Neural cell (in vitro differentiated cells): ENCODE data around the gene LNPEP. TPM values are rescaled to one million over a fixed set of nuclear protein-coding genes. Genes with fewer than 3 reads are reported as not detected.

ENCODE experiments used
- H2AFZ ChIP-seq: fragments of 200-600, 300-800 bp; sonication (generic), shearing (Covaris generic); 2 replicates; pipeline ENCODE4 v1.6.0; 2014; ENCODE audit warnings: low read depth, mild to moderate bottlenecking, antibody characterized with exemption, low read length, moderate library complexity
- H3F3A ChIP-seq: fragments of 200-600 bp; shearing (Covaris generic); 2 replicates; pipeline ENCODE4 v1.6.1; 2016; ENCODE audit warnings: mild to moderate bottlenecking, moderate library complexity, mixed read lengths, antibody characterized with exemption, low read length; ENCODE audit not compliant: insufficient read depth, poor library complexity, severe bottlenecking
- H3K27ac ChIP-seq: fragments of 200-600, 300-800 bp; sonication (generic), shearing (Covaris generic); 2 replicates; pipeline ENCODE4 v1.5.1; 2014; ENCODE audit warnings: mild to moderate bottlenecking, low read length, moderate library complexity
- H3K27me3 ChIP-seq: fragments of 300-800, 200-600 bp; sonication (generic), shearing (Covaris generic); 2 replicates; pipeline ENCODE4 v1.6.0; 2014; ENCODE audit warnings: mild to moderate bottlenecking, low read depth, low read length, moderate library complexity; ENCODE audit not compliant: insufficient read depth
- H3K36me3 ChIP-seq: fragments of 300-800, 200-600 bp; sonication (generic), shearing (Covaris generic); 2 replicates; pipeline ENCODE4 v1.5.1; 2014; ENCODE audit warnings: mild to moderate bottlenecking, antibody characterized with exemption, low read length, moderate library complexity; ENCODE audit not compliant: insufficient read depth
- H3K4me2 ChIP-seq: fragments of 300-800, 200-600 bp; sonication (generic), shearing (Covaris generic); 2 replicates; pipeline ENCODE4 v1.6.0; 2014; ENCODE audit warnings: mild to moderate bottlenecking, low read length
- H3K4me3 ChIP-seq: fragments of 300-800, 200-600 bp; sonication (generic), shearing (Covaris generic); 2 replicates; pipeline ENCODE4 v1.5.1; 2014; ENCODE audit warnings: mild to moderate bottlenecking, low read length, moderate library complexity
- H3K79me2 ChIP-seq: fragments of 200-600 bp; shearing (Covaris generic); replicated peaks from 2 replicates; pipeline ENCODE4 v1.6.0; 2014; ENCODE audit warnings: mild to moderate bottlenecking, low read length, moderate library complexity; ENCODE audit not compliant: insufficient read depth
- H3K9ac ChIP-seq: fragments of 300-800, 200-600 bp; sonication (generic), shearing (Covaris generic); 2 replicates; pipeline ENCODE4 v1.6.1; 2016; ENCODE audit warnings: mild to moderate bottlenecking, low read length, mixed read lengths
- H3K9me2 ChIP-seq: fragments of 200-600 bp; shearing (Covaris generic); 2 replicates; pipeline ENCODE4 v1.6.1; 2016; ENCODE audit warnings: mild to moderate bottlenecking, low read length, mixed read lengths; ENCODE audit not compliant: insufficient read depth
- H3K9me3 ChIP-seq: fragments of 200-600, 300-800 bp; sonication (generic), shearing (Covaris generic); 2 replicates; pipeline ENCODE4 v1.6.1; 2016; ENCODE audit warnings: mild to moderate bottlenecking, mixed run types, low read length, moderate library complexity, mixed read lengths
- H4K20me1 ChIP-seq: fragments of 200-600 bp; shearing (Covaris generic); 2 replicates; pipeline ENCODE4 v1.6.1; 2016; ENCODE audit warnings: mild to moderate bottlenecking, mixed run types; ENCODE audit not compliant: insufficient read depth
- EP300 ChIP-seq: fragments of 450-650 bp; conservative IDR thresholded peaks from 2 replicates; pipeline ENCODE4 v1.6.1; 2014; ENCODE audit warnings: antibody characterized with exemption, mild to moderate bottlenecking, moderate library complexity; ENCODE audit not compliant: poor library complexity, severe bottlenecking
- EZH2 ChIP-seq: fragments of 200-600, 300-800 bp; shearing (Covaris generic), sonication (generic); IDR thresholded peaks from 2 replicates; pipeline ENCODE4 v1.6.1; 2014; ENCODE audit warnings: antibody characterized with exemption, low read length, borderline replicate concordance, mild to moderate bottlenecking; ENCODE audit not compliant: insufficient read depth, poor library complexity, severe bottlenecking
- MXI1 ChIP-seq: fragments of 450-650 bp; conservative IDR thresholded peaks from 2 replicates; pipeline ENCODE4 v1.6.1; 2014; ENCODE audit warnings: antibody characterized with exemption, mild to moderate bottlenecking; ENCODE audit not compliant: poor library complexity, severe bottlenecking
- POLR2AphosphoS5 ChIP-seq: IDR thresholded peaks from 2 replicates; pipeline ENCODE4 v1.6.1; 2012
- RAD21 ChIP-seq: fragments of 450-650 bp; conservative IDR thresholded peaks from 2 replicates; pipeline ENCODE4 v1.6.1; 2014; ENCODE audit warnings: antibody characterized with exemption, mild to moderate bottlenecking, moderate library complexity
- SMC3 ChIP-seq: fragments of 450-650 bp; conservative IDR thresholded peaks from 2 replicates; pipeline ENCODE4 v1.6.1; 2014; ENCODE audit warnings: antibody characterized with exemption, mild to moderate bottlenecking, moderate library complexity; ENCODE audit not compliant: poor library complexity
- TAF1 ChIP-seq: IDR thresholded peaks from 2 replicates; pipeline ENCODE4 v1.6.1; 2012; ENCODE audit warnings: low read depth
- polyA plus RNA-seq: library from polyadenylated mRNA; depleted of rRNA; stranded (reverse); fragments of >200 nt; gene quantifications from 2 replicates; pipeline ENCODE4 v1.2.3, GENCODE V29; 2014
- TF ChIP-seq, protein P1 (sequence below): IDR thresholded peaks from 2 replicates; pipeline ENCODE4 v1.6.1; 2012; ENCODE audit warnings: borderline replicate concordance
- TF ChIP-seq, protein P2 (sequence below): fragments of 450-650 bp; IDR thresholded peaks from 2 replicates; pipeline ENCODE4 v1.5.1; 2014; ENCODE audit warnings: antibody characterized with exemption, mild to moderate bottlenecking, moderate library complexity; ENCODE audit not compliant: poor library complexity, severe bottlenecking

LNPEP gene
- polyA plus RNA-seq, 1 donor from 2014 or later: 25.6 TPM

DNA sequence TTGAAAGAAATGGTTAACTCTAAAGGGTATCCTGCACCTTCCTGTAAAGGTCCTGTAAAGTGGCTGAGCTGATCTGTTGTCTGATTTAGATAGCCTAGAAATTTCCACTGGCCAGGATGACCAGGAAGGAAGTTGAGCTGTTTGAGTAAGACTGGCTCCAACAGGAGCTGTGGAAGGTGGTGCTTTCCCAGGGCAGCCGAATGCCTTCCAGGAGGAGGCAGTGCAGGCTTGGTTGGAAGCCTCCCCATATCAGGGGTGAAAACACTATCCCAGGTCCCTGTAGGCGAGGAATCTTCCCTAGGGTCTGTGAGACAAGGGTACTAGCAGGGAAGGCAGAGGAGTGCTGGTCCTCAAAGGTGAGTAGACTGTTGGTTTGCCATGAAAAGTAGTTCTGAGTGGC is 108.2 kb downstream of the LNPEP start:
- no peaks in the 10 kb centered on the region for H3K36me3 ChIP-seq
- H3K79me2 ChIP-seq: no peaks in the 10 kb centered on the region
- TF ChIP-seq EP300 (no peak), TAF1 (no peak), SMC3 (no peak), POLR2AphosphoS5 (no peak), EZH2 (no peak), RAD21 (no peak), MXI1 (no peak)
- TF ChIP-seq, protein P1, sequence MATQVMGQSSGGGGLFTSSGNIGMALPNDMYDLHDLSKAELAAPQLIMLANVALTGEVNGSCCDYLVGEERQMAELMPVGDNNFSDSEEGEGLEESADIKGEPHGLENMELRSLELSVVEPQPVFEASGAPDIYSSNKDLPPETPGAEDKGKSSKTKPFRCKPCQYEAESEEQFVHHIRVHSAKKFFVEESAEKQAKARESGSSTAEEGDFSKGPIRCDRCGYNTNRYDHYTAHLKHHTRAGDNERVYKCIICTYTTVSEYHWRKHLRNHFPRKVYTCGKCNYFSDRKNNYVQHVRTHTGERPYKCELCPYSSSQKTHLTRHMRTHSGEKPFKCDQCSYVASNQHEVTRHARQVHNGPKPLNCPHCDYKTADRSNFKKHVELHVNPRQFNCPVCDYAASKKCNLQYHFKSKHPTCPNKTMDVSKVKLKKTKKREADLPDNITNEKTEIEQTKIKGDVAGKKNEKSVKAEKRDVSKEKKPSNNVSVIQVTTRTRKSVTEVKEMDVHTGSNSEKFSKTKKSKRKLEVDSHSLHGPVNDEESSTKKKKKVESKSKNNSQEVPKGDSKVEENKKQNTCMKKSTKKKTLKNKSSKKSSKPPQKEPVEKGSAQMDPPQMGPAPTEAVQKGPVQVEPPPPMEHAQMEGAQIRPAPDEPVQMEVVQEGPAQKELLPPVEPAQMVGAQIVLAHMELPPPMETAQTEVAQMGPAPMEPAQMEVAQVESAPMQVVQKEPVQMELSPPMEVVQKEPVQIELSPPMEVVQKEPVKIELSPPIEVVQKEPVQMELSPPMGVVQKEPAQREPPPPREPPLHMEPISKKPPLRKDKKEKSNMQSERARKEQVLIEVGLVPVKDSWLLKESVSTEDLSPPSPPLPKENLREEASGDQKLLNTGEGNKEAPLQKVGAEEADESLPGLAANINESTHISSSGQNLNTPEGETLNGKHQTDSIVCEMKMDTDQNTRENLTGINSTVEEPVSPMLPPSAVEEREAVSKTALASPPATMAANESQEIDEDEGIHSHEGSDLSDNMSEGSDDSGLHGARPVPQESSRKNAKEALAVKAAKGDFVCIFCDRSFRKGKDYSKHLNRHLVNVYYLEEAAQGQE: no peak
- TF ChIP-seq, protein P2, sequence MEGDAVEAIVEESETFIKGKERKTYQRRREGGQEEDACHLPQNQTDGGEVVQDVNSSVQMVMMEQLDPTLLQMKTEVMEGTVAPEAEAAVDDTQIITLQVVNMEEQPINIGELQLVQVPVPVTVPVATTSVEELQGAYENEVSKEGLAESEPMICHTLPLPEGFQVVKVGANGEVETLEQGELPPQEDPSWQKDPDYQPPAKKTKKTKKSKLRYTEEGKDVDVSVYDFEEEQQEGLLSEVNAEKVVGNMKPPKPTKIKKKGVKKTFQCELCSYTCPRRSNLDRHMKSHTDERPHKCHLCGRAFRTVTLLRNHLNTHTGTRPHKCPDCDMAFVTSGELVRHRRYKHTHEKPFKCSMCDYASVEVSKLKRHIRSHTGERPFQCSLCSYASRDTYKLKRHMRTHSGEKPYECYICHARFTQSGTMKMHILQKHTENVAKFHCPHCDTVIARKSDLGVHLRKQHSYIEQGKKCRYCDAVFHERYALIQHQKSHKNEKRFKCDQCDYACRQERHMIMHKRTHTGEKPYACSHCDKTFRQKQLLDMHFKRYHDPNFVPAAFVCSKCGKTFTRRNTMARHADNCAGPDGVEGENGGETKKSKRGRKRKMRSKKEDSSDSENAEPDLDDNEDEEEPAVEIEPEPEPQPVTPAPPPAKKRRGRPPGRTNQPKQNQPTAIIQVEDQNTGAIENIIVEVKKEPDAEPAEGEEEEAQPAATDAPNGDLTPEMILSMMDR: no peak
- no peak overlapping the region for H3K4me3 ChIP-seq
- H3K27me3 ChIP-seq: no peaks in the 10 kb centered on the region
- no peaks in the 10 kb centered on the region for H3K9me3 ChIP-seq
- no peak overlapping the region for H3K4me2 ChIP-seq
- no peak overlapping the region for H3K27ac ChIP-seq
- no peaks in the 10 kb centered on the region for H3K9me2 ChIP-seq
- H2AFZ ChIP-seq: no peak overlapping the region
- no peaks in the 10 kb centered on the region for H3F3A ChIP-seq
- no peaks in the 10 kb centered on the region for H4K20me1 ChIP-seq
- no peak overlapping the region for H3K9ac ChIP-seq

DNA sequence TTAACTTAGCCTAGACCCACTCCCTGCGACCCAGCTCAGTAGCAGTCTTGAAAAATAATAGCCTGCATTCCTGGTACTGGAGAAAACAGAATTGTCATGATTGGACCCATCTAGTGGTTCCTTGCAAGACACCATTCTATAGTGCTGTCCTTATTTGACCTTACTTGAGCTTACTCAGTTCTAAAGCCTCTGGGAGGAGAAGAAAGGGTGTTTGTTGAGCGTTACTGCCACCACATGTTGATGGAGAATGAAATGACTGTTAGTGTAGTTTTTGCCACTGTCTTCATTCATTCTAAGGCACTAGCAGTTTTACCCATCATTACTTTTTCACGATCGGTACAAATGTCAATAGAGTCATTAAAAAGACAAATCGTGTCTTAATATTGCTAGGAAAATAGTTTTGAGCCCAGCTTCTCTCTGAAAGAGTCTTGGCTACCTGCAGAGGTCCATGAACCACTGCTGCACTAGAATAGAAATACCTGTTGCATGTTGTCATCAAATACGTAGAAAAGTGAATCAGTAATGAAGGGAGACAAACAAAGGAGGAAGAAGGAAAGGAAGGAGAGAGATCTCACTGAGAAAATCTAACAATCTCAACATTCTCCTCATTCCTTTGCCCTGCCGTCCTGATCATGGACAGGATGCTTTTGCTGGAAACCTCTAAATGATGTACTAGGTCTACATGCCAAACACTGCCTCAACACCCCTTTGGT is 110.5 kb downstream of the LNPEP start:
- no peaks in the 10 kb centered on the region for H3K9me2 ChIP-seq
- H3K79me2 ChIP-seq: no peaks in the 10 kb centered on the region
- no peaks in the 10 kb centered on the region for H3K9me3 ChIP-seq
- H3K36me3 ChIP-seq: no peaks in the 10 kb centered on the region
- no peaks in the 10 kb centered on the region for H4K20me1 ChIP-seq
- H3K9ac ChIP-seq: no peak overlapping the region
- no peak overlapping the region for H3K4me2 ChIP-seq
- no peak overlapping the region for H2AFZ ChIP-seq
- no peaks in the 10 kb centered on the region for H3K27me3 ChIP-seq
- H3K4me3 ChIP-seq: no peak overlapping the region
- no peak overlapping the region for H3K27ac ChIP-seq
- TF ChIP-seq SMC3 (no peak), EP300 (no peak), TAF1 (no peak), POLR2AphosphoS5 (no peak)
- TF ChIP-seq, protein P2: no peak
- TF ChIP-seq, protein P1: no peak
- no peaks in the 10 kb centered on the region for H3F3A ChIP-seq
